GM12891 (cell line): ENCODE results near the gene BCL11A.

Source experiments
- POLR2A ChIP-seq: IDR thresholded peaks from 2 replicates; pipeline ENCODE4 v1.6.1; 2011; ENCODE audit warnings: low read depth, low read length, control low read depth
- POLR2AphosphoS5 ChIP-seq: IDR thresholded peaks from 2 replicates; pipeline ENCODE4 v1.6.1; 2011; ENCODE audit warnings: low read depth, low read length, control low read depth
- SPI1 ChIP-seq: IDR thresholded peaks from 2 replicates; pipeline ENCODE4 v1.6.1; 2011; ENCODE audit warnings: low read depth, low read length, control low read depth
- TAF1 ChIP-seq: IDR thresholded peaks from 2 replicates; pipeline ENCODE4 v1.6.1; 2011; ENCODE audit warnings: low read depth, low read length, control low read depth

- TF ChIP-seq POLR2AphosphoS5 (no peak), POLR2A (no peak), TAF1 (no peak), SPI1 (no peak)
These were observed 114.8 kb downstream of the BCL11A start for GRCh38 chr2:60438653-60439052.
